GM21390 (cell line): ENCODE measurements around the gene PDIK1L.

ENCODE experiments used
- ATAC-seq: cut with Tn5 transposase; IDR thresholded peaks from one replicate; pipeline ENCODE4 v1.9.1; 2021; ENCODE audit not compliant: unreplicated experiment

PDIK1L gene

DNA sequence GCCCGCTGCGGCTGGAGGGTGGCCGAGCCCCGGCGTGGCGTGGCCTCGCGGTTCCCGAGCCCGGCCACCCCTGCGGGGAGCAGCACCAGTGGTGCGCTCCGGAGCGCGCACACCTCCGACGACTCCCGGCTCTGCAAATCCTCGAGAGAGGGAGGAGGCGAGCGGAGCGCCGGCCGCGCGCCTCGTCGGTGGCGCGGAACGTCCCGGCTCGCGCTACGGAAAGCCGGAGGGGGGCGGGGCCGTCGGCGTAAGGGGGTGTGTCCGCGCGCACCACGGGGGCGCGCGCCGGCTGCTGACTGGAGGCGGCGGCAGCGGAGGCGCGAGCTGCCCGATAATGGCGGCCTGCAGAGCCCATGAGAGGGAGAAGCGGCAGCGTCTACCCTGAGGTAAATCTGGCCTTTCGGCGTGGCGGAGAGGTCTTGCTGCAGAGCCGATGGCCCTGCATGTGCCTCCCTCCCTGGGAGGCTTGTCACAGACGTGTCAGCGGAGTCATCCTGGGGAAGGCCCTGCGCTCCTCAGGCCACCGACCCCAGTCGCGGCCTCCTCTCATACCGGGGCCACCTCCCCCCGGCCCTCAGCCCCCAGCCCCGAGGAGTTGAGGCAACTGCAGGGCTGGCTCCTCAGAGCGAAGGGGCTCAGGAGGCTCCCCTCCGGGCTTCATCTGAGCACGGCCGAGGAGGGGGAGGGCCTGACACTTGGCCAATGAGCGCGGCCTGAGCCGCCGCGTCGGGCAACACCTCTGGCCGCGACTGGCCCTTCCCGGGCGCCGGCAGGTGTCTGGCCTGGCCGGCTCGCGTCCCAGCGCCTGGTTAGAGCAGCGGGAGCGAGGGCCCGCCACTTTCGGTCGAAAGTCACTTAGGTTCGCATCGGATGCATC is at the start of gene PDIK1L:
Gene PDIK1L (plus strand): TSS at position 295 of the 877 bp plus-strand sequence. CDS start 2,485 bp downstream, outside the sequence.
- peak; percentile 66 for ATAC-seq

- no peak for ATAC-seq
Observed at GRCh38 chr1:26064553-26064952, 47.1 kb upstream of the PDIK1L start.

GRCh38 chr1:26066160-26066559 is 45.5 kb upstream of the PDIK1L start:
- ATAC-seq: no peak

DNA sequence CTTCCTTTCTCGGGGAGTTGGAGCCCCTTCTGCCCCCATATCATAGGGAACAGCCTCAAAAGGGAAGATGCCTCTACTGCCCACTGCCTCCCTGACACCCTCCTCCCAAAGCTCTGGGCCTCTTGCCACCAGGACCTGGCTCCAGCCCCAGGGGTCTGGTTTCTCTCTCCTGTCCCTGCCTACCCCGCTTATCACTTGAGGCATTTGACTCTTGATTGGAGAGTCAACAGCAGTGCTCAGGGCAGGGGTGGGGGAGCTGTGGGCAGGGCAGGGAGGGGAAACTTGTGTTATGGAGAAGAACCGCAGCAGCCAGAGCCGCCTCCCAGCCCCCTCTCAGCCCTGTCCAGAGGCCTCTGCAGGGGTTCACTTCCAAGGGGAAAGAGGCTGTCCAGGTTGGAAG is 44.8 kb upstream of the PDIK1L start:
- ATAC-seq: no peak

- no peak for ATAC-seq
Observed at GRCh38 chr1:26067432-26067911, 44.2 kb upstream of the PDIK1L start, which contains the start of gene TRIM63. TRIM63 (minus strand) TSS chr1:26067630; CDS start chr1:26067494, 136 bp downstream.

GRCh38 chr1:26069941-26070295 is 41.7 kb upstream of the PDIK1L start:
- ATAC-seq: no peak

DNA sequence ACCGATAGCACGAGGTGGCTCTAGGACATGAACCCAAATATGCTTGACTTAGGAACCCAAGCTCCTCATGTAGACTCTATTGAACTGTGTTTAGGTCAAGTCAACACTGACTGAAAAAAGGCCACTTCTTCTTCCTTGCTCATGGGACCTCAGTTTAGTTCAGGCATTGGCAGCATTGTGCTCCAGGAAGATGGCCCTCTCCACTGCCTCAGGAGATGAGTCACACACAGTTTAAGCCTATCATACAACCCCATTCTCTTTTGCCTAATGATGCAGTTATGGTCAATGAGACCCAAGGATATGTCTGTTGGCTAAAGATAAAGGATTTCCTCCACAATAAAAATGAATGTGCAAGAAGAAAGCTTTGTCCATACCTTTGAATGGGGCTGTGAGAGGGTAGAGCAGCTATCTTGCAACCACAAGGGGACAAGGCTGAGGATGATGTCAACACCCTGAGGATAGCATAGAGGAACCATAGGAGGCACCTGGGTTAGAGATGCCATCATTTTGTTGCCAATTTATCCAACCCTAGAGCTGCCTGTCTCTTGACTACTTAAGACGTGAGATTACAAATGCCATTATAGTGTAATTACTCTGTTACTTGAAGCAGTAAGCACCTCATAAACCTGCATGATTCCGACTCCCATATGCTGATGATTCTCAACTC is 41.2 kb upstream of the PDIK1L start:
- ATAC-seq: no peak

DNA sequence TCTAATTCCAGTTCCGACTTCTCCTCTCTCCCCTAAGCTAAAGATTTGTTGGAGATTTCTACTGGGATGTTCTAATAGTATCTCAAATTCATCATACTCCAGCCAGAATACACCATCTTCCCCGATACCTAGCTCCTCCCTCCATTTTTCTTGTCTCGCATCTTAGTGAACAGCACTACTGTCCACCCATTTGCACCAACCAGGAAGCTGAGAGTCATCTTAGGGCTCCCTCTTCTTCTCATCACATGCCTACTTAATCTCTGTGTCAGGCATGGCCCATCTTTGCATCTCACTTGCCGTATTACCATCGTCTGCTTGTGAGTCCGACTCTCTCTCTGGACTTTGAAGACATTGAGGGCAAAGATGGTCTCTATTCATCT is 40.7 kb upstream of the PDIK1L start:
- ATAC-seq: no peak

DNA sequence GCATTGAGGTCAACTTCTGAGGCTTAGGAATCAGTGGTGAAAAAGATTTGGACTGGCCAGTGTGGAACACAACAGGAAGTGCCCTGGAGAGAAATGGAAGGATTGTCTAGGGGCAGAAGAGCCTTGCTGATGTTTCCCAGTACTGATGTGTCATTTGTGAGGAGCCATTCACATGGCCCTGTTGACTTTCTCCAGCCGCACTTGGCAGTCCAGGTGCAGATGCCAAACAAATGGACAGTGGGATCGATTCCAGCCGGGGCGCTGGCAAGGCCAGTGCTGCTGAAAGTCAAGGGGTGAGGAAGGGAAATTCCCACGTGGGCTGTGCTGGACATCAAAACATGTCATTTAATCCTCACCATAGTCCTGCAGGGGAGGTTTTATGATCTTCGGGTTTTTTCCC is 39.3 kb upstream of the PDIK1L start:
- ATAC-seq: no peak

DNA sequence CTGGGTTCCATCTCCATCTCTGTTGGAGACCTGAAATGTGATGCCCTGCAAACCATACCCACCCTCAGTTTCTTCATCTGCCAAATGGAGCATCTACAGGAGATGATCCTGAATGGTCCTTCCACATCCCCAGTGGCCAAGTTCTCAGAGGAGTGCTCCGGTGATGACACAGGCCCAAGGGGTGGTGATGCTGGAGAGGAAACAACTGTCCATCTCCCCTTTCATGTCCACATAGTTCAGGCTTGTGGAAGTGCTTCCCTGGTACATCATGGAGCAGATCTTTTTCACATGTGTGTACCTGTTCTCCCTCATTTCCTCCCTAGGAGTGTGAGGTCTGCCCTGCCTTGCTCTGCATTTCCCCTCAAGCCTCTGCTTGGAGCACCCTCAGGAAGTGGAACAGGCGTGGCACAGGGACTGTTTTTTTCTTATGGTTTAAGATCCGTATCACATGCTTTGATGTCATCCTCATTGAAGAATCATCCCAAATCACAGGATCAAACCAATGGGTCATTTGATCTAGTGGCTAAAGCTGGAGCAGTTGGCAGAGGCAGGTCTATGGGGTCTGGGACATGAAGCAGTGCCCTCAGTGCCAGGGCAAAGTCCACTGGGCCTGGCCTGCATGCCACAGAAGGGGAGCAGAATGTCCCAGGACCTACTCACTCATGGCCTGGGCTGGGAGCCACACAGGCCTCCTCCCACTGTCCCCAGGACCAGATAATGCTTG is 36.0 kb upstream of the PDIK1L start:
- ATAC-seq: no peak

DNA sequence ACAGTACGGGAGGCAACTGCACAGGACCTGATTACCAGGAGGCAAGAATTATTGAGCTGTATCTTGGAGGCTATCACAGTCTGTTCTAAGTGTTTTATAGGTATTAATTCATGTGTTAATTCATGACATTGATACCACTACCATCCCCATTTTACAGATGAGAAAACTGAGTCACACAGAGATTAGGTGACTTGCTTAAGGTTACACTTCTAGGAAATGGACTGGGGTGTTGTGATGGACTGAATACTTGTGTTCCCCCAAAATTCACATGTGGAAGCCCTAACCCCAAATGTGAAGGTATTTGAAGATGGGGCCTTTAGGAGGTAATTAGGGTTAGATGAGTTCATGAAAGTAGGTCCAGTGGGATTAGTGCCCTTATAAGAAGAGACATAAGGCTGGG is 34.1 kb upstream of the PDIK1L start:
- no peak for ATAC-seq

- no peak for ATAC-seq
Observed at GRCh38 chr1:26078286-26079177, 33.1 kb upstream of the PDIK1L start.

DNA sequence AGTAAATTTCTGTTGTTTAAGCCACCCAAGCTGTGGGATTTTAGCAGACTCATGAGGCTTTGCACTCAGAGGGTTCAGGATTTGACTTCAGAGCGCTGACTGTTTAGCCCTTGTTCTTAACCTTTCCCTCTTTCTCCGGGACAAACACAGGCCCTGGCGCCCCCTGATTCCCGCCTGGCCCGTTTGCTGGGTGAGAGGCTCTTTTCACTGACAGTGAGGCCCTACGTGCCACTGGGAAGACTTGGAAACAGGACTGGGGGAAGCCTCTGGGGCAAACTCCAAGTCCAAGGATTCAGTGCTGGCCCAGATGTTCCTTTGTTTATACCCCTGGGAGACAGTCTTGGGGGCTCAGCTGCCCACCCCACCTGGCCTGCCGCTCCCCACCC is 32.5 kb upstream of the PDIK1L start:
- ATAC-seq: no peak

DNA sequence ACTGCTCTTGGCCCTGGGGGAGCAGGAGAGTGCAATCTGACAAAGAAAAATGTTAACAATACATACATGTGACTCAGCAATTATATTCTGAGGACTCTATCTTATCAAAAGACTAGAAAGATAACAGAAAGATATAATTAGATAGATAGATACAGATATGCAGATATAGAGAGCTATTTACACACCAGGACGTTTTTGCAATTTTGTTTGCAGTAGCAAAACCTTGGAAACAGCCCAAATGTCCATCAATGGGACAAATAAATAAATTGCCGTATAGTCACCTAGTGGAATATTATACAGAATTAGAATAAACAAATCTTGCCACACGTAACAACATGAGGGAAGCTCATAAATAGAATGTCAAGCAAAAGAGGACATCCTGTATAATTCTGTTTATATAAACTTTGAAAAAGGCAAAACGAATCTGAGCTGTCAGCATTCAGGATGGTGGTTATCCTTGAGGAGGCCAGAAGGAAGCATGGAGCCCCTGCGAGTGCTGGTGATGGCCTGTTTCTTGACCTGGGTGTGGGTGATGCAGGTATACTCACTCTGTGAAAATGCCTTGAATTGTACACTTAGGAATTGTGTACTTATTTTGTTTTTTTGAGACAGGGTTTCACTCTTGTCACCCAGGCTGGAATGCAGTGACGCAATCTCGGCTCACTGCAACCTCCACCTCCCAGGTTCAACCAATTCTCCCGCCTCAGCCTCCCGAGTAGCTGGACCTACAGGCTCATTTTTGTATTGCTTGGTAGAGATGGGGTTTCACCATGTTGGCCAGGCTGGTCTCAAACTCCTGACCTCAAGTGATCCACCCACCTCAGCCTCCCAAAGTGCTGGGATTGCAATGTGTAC is 31.4 kb upstream of the PDIK1L start:
- no peak for ATAC-seq

DNA sequence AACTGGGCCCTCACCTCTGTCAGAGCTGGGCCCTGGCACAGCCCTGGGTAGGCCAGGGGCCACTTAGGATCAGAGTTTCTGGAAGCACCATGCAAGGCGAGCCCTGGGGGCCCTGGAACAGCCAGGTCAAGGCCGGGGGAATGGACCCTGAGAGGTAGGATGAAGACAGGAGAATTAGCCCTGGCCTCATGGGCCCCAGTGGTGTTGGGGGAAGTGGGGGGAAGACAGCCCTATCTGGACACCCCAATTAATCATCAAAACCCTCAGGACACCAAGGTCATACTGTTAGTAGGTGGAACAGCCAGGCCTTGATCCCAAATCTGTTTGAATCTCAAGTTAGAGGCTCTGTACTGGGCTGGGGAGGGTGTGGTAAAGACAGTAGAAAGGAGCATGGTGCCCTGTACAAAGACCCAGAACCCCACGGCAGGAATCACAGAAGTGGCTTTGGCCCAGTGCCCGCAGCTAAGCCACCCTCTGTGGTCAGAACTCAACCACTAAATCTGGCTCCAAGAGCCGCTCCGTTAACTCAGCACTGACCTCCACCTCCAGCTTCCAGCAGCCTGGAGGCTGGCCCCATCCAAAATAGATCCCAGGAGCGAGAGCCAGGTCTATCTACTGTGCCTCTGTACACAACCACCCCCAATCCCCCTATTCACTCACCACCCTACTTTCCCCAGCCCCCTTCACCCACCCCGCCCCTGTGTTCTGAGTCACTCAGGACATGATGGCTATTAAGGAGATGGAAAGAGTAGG is 30.2 kb upstream of the PDIK1L start:
- ATAC-seq: no peak

DNA sequence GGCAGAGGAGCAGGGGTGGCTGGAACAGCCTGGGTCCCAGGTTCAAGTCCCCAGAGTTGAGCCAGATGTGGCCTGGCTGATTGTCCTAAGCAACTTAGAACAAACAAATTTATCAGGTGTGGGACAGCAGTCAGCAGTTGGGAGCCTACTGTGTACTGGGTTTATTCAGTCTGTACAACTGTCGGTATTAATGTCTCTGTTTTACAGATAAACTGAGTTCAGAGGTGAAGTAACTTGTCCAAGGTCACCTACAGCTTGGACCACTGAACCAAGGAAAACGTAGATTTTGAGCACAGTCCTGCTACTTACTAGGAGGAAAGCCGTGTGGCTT is 29.6 kb upstream of the PDIK1L start:
- ATAC-seq: no peak

DNA sequence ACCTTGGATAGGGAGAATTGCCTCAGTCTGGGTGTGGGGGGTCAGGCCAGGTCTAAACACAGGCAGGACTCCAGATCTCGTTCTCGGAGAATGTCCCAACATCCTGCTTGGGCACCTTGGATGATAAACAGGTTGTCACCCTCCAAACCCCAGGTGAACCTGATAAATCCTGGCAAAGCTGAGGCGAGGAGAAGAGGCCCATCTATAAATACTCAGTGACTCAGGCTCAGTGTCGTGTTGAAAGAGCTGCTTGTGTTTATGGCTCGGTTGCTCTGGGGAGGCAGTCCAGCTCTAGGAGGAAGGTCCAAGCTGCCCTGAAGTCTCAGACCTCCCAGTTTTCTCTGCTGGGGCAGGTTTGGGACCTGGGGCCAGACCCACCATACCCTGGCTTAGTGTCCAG is 28.4 kb upstream of the PDIK1L start:
- ATAC-seq: no peak

GRCh38 chr1:26084091-26084561 is 27.5 kb upstream of the PDIK1L start:
- ATAC-seq: no peak

DNA sequence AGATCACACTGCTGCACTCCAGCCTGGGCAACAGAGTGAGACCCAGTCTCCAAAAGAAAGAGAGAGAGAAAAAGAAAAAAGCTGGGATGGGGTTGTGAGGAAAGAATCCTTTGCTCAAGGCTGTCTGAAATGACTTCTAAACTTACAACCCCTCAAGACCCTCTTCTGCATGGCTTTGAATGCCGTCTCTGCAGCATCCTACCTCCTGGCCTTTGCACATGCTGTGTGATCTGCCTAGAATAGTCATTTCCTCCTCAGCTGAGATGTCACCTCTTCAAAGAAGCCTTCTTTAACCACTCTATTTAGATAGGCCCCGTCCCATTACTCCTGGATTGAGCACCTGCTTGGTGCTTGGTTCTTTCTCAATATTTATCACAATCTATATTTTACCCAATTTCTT is 26.8 kb upstream of the PDIK1L start:
- no peak for ATAC-seq
